Astrocyte of the cerebellum (primary cell): ENCODE data around the gene LPCAT1.

Experiments used
- DNase-seq: peaks from one replicate; pipeline ENCODE4 v3.0.0-alpha.2; 2011; ENCODE audit warnings: low read depth
- H3K4me3 ChIP-seq: 2 replicates; pipeline ENCODE4 v1.5.1; 2011; ENCODE audit warnings: mild to moderate bottlenecking, low read depth, low read length, moderate library complexity
- in situ Hi-C: cut with HindIII; loops from 2 replicates; pipeline ENCODE4 v1.10.0; 2017; ENCODE audit warnings: low sequenced_read_pairs
- TF ChIP-seq, protein P1 (sequence below): IDR thresholded peaks from 2 replicates; pipeline ENCODE4 v1.5.1; 2012; ENCODE audit warnings: low read length, low read depth, moderate library complexity, mild to moderate bottlenecking; ENCODE audit errors: missing control alignments

The LPCAT1 gene

DNA sequence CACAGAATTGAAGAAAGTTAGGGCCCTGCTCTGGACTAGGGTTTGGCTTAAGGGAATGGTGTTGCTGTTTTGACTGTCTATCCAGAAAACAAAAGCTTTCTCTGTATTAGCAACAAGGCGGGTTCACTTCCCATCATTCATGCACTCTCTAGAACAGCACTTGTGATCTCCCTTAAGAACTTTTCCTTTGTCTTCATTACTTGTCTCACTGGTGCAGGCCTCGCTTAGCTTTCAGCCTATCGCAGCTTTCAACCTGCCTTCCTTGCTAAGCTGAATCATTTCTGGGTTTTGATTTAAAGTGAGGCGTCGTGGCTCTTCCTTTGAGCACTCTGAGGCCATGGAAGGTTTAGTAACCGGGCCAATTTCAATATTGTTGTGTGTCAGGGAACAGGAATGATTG lies 35.2 kb upstream of the LPCAT1 start:
- H3K4me3 ChIP-seq: no peak overlapping the region
- in situ Hi-C loops: no loop called here
- TF ChIP-seq, protein P1, sequence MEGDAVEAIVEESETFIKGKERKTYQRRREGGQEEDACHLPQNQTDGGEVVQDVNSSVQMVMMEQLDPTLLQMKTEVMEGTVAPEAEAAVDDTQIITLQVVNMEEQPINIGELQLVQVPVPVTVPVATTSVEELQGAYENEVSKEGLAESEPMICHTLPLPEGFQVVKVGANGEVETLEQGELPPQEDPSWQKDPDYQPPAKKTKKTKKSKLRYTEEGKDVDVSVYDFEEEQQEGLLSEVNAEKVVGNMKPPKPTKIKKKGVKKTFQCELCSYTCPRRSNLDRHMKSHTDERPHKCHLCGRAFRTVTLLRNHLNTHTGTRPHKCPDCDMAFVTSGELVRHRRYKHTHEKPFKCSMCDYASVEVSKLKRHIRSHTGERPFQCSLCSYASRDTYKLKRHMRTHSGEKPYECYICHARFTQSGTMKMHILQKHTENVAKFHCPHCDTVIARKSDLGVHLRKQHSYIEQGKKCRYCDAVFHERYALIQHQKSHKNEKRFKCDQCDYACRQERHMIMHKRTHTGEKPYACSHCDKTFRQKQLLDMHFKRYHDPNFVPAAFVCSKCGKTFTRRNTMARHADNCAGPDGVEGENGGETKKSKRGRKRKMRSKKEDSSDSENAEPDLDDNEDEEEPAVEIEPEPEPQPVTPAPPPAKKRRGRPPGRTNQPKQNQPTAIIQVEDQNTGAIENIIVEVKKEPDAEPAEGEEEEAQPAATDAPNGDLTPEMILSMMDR: no peak
- DNase-seq: no peak

DNA sequence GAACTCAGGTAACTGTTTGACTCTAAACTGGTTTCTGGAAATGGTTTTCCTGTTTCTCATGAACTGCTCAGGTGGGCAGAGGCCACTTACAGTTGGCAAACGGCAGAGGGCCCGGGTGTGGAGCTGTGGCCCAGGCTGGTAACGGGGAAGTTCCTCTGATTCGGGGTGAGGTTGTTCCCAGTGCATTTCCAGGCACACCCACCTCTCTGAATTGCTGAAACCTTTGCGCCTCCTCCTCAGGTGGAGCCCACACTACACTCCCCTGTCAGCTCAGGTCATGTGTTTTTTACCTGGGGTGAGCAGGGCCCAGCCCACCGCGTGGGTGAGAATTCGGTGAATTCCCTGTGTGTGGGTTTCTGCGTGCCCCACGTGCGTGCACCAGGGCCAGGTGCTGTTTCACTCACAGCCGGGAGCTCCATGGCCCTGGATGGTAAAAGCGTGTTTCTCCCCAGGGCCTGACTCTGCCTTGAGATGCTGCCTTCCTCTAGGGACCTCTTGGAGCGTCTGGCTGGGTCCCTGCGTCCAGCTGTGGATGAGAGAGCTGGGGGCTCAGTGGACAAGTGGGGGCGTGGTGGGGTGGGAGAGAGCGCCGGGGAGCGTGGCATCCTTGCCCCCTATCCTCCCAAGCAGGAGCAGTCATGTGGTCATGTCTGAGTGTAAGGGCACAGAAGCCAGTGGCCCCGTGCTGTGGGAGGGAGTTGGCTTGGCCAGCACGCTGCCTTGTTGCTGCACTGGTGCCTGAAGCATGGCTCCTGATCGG lies 33.5 kb upstream of the LPCAT1 start:
- no peak overlapping the region for H3K4me3 ChIP-seq
- DNase-seq: no peak
- TF ChIP-seq, protein P1: no peak
- in situ Hi-C loops: no loop called here

DNA sequence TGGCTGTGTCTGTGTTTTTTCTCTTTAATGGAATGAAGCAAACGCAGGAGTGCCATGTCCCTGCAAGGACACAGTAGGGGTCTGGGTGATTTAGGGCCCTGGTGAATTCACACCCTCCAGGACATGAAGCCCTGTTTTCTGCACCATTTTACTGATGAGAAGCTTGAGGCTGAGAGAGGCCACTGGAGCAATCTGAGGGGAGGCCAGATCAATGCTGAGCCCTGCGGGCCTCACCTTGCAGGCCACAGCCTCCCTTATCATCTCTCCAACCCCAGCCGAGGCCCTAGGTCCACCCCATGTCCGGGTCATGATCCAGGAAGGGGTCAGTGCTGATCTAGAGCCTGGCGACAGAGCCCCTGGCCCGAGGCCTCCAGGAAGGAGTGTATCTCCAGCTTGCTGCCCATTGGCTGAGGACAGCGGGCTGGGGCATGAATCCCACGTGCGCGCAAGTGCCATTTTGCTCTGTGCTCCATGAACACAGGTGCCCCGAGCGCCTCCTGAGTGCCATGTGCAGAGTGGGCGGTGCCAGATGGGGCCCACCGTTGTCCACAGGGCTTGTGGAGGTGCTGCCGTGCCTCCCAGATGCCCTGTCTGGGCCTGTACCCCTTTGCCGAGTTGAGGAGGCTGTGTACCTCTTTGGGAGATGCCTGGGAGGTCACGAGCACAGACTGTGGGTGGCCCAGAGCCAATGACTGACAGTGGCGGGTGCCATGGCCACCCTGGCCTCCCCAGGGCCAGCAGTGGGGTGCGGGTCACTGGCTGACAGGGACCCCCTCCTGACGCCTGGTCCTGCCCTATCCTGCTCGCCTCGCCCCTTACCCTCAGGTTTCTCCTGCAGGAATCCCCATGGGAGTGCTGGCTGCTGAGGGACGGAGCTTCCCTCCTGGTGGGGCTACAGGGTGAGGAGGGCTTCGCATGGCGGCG lies 32.3 kb upstream of the LPCAT1 start:
- H3K4me3 ChIP-seq: no peak overlapping the region
- in situ Hi-C loops: no loop called here
- TF ChIP-seq, protein P1: no peak
- no peak for DNase-seq

DNA sequence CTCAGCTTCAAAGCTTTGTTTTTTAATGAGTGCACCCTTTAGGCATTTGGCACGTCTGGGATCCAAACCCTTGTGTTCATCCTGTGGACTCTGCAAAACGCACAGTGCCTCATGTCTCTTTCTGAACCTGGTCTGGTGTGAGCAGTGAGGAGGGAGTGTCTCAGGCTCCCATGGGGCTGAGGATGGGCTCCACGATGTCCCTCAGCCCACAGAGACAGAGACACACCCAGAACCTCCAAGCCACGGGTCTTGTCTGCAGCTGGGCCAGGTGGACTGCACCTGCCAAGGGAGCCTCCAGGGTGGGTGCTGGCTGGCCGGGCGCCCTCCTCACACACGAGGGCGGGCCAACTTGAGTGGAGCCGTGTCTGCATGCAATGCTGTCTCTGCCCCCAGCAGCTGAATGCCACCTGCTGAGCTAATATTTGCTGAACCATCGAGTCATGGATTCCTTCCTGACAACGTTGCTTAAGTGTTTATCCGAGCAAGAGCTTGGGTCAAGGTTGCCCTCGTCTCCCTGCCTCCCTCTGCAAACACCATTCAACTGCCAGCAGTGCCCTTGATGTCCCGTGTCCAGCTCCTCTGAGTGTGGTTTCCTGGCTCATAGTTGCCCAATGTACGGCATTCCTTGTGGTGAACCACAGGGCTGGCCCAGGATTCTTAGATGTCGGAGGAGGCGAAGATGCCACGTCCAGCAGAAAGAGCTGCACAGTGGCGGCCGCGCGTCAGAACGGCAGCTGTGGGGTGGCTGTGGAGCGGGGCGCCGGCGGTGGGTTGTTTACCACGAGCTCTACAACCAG lies 31.4 kb upstream of the LPCAT1 start:
- DNase-seq: no peak
- in situ Hi-C loops: no loop called here
- no peak overlapping the region for H3K4me3 ChIP-seq
- TF ChIP-seq, protein P1: no peak

DNA sequence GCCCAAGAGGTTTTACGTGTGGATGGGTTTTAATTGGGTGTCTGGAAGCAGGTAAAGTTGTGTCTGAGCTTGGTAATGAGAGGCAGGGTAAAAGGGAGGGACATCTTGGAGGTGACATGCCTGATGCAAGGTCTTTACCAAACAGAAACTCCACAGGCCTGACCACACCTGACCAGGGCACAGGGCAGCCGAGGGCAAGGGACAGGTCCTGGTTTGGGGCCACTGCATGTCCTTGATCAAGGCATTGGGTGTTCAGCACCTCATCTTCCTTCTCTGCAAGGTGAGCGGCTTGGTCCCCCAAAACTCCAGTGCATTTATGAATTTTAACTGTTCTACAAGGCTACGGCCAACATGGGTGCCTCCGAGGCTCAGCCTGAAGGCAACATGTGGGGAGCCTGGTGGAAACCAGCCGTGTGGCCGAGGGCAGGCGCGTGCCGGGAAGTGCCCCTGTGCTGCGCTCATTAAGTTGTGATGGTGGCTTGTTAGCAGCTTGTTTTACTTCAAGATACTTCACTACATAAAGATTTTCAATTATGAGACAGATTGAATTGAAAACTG lies 30.7 kb upstream of the LPCAT1 start:
- H3K4me3 ChIP-seq: no peak overlapping the region
- in situ Hi-C loops: no loop called here
- no peak for DNase-seq
- TF ChIP-seq, protein P1: no peak
